Measurements from ENCODE around the gene SPRR3.

Gene SPRR3

DNA sequence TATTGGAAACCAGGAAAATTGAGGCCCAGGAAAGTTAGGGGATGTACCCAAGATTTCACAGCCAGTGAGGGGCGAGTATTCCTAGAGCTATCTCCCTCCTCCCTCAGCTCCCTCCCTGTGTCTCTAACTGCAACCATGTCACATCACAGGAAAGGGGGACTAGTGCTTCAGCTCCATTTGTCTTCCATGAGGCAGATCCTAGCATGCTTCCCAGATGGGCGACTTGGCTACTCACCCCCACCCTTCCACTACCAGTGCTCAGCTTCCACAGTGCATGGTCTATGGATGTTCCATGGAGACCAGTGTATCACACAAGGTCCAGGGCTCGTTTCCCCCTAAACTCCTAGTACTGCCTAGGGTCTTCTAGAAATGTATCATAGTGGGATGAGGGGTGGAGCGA lies 35.7 kb upstream of the SPRR3 start:
- no peak for DNase-seq (ENCODE audit: low read depth)
- no peak overlapping the region for H3K4me3 ChIP-seq (ENCODE audit: low read depth, low read length)
- no peak for TF ChIP-seq CTCF (IDR thresholded peaks at IDR 0.05; ENCODE audit: low read depth, low read length)
- TF ChIP-seq MYC (IDR thresholded peaks at IDR 0.05; ENCODE audit: low read depth, low read length): no peak
- TF ChIP-seq POLR2A (IDR thresholded peaks at IDR 0.05; ENCODE audit: extremely low read depth, insufficient read length): no peak
- no peak for TF ChIP-seq MAX (IDR thresholded peaks at IDR 0.05; ENCODE audit: low read depth, low read length)

GRCh38 chr1:152967201-152967600 lies 34.3 kb upstream of the SPRR3 start:
- no peak overlapping the region for H3K4me3 ChIP-seq (ENCODE audit: low read depth, low read length)
- no peak for DNase-seq (ENCODE audit: low read depth)
- TF ChIP-seq MYC (IDR thresholded peaks at IDR 0.05; ENCODE audit: low read depth, low read length) (no peak), POLR2A (IDR thresholded peaks at IDR 0.05; ENCODE audit: extremely low read depth, insufficient read length) (no peak), CTCF (IDR thresholded peaks at IDR 0.05; ENCODE audit: low read depth, low read length) (no peak), MAX (IDR thresholded peaks at IDR 0.05; ENCODE audit: low read depth, low read length) (no peak)

- no peak for DNase-seq (ENCODE audit: low read depth)
- TF ChIP-seq MAX (IDR thresholded peaks at IDR 0.05; ENCODE audit: low read depth, low read length) (no peak), CTCF (IDR thresholded peaks at IDR 0.05; ENCODE audit: low read depth, low read length) (no peak), MYC (IDR thresholded peaks at IDR 0.05; ENCODE audit: low read depth, low read length) (no peak), POLR2A (IDR thresholded peaks at IDR 0.05; ENCODE audit: extremely low read depth, insufficient read length) (no peak)
Observed at GRCh38 chr1:152968248-152968647, 33.3 kb upstream of the SPRR3 start.

GRCh38 chr1:152969036-152969435 lies 32.5 kb upstream of the SPRR3 start:
- TF ChIP-seq POLR2A (IDR thresholded peaks at IDR 0.05; ENCODE audit: extremely low read depth, insufficient read length): no peak
- TF ChIP-seq MYC (IDR thresholded peaks at IDR 0.05; ENCODE audit: low read depth, low read length): no peak
- no peak for TF ChIP-seq CTCF (IDR thresholded peaks at IDR 0.05; ENCODE audit: low read depth, low read length)
- TF ChIP-seq MAX (IDR thresholded peaks at IDR 0.05; ENCODE audit: low read depth, low read length): no peak
- no peak overlapping the region for H3K4me3 ChIP-seq (ENCODE audit: low read depth, low read length)
- DNase-seq (ENCODE audit: low read depth): no peak

More at GRCh38 chr1:152968248-152968647, 33.3 kb upstream of the SPRR3 start:
- no peak overlapping the region for H3K4me3 ChIP-seq (ENCODE audit: low read depth, low read length)

- TF ChIP-seq MYC (IDR thresholded peaks at IDR 0.05; ENCODE audit: low read depth, low read length): no peak
- TF ChIP-seq POLR2A (IDR thresholded peaks at IDR 0.05; ENCODE audit: extremely low read depth, insufficient read length): no peak
- TF ChIP-seq CTCF (IDR thresholded peaks at IDR 0.05; ENCODE audit: low read depth, low read length): no peak
- TF ChIP-seq MAX (IDR thresholded peaks at IDR 0.05; ENCODE audit: low read depth, low read length): no peak
- no peak within 1 kb of the TSS for H3K4me3 ChIP-seq (ENCODE audit: low read depth, low read length)
- DNase-seq (ENCODE audit: low read depth): peak; percentile 9
Observed at GRCh38 chr1:152970495-152970894, 31.1 kb upstream of the SPRR3 start, which contains the start of gene SPRR4. TSS of gene SPRR4 (plus strand) at chr1:152970648. CDS start at chr1:152971891, 1,243 bp downstream.

All from NB4 (cell line).